HepG2 (cell line): ENCODE measurements around the gene SEPTIN5. TPM values are rescaled to one million over a fixed set of nuclear protein-coding genes. Genes with fewer than 3 reads are reported as not detected.

Experiments
- ATAC-seq: fragments of 200-7000 bp; cut with Tn5 transposase; 3 replicates; pipeline ENCODE4 v1.9.1; 2020; ENCODE audit warnings: mild to moderate bottlenecking, moderate library complexity
- BruUV-seq: library from RNA; stranded (reverse); fragments of 400-500 nt; replicated peaks from 2 replicates; lab custom pipeline; 2021; lab: Mats Ljungman, UMichigan
- CTCF ChIA-PET: fragments of 300-600 bp; formaldehyde crosslinking; extraction: SDS; loops from one replicate; lab custom pipeline; 2021; ENCODE audit warnings: low total read pairs, inconsistent platforms, low intra/inter-chr PET ratio; lab: Yijun Ruan, JAX
- POLR2A ChIA-PET: fragments of 350-600 bp; sonication (Branson Sonifier 250); formaldehyde crosslinking; loops from one replicate; lab custom pipeline; 2020; ENCODE audit warnings: antibody characterized with exemption, inconsistent platforms; lab: Yijun Ruan, JAX
- DNase-seq: peaks from one replicate; pipeline ENCODE4 v3.0.0-alpha.2; 2015; ENCODE audit warnings: low spot score
- FAIRE-seq: peaks from 3 replicates; lab custom pipeline; 2011; peaks lifted over from hg19 to GRCh38; lab: Jason Lieb, UNC
- H2AFZ ChIP-seq: one replicate; pipeline ENCODE4 v1.6.1; 2011; ENCODE audit warnings: low read length, inconsistent platforms
- H3K27ac ChIP-seq: fragments of 300-600 bp; 3 replicates; pipeline ENCODE4 v1.8.0; 2011; ENCODE audit warnings: mixed run types, mild to moderate bottlenecking, mixed read lengths, low read length, inconsistent platforms; ENCODE audit not compliant: insufficient read depth; ENCODE audit errors: extremely low read length
- H3K27me3 ChIP-seq, 2 experiments: fragments of 200-600 bp in 1 of 2; 2 replicates in 1 of 2; 3 replicates in 1 of 2; pipeline versions ENCODE4 v1.6.0 to v1.8.0; 2011; ENCODE audit warnings: low read length in 2 of 2, mild to moderate bottlenecking in 2 of 2, moderate library complexity in 2 of 2, inconsistent platforms in 1 of 2; ENCODE audit not compliant: insufficient read depth in 2 of 2, control insufficient read depth in 1 of 2
- H3K36me3 ChIP-seq, 2 experiments: fragments of 200-600 bp in 1 of 2; replicated peaks in 1 of 2; 2 replicates in 1 of 2; 3 replicates in 1 of 2; pipeline versions ENCODE4 v1.5.1 to v1.8.0; 2011; ENCODE audit warnings: low read length in 2 of 2, inconsistent platforms in 1 of 2; ENCODE audit not compliant: insufficient read depth in 2 of 2, control insufficient read depth in 1 of 2
- H3K4me1 ChIP-seq: 2 replicates; pipeline ENCODE4 v1.5.1; 2012; ENCODE audit warnings: low read length, inconsistent platforms; ENCODE audit not compliant: insufficient read depth
- H3K4me2 ChIP-seq: 2 replicates; pipeline ENCODE4 v1.6.0; 2011; ENCODE audit warnings: low read depth, low read length, inconsistent platforms
- H3K4me3 ChIP-seq, 3 experiments: fragments of 200-600 bp in 1 of 3; sonication (generic), shearing (Covaris generic) in 1 of 3; replicated peaks in 1 of 3; 2 replicates each; pipeline ENCODE4 v1.5.1; 2011 to 2016; ENCODE audit warnings: low read length in 3 of 3, inconsistent platforms in 2 of 3, low read depth in 2 of 3, mild to moderate bottlenecking in 2 of 3, control low read depth in 1 of 3, mixed read lengths in 1 of 3; ENCODE audit not compliant: insufficient read depth in 1 of 3
- H3K79me2 ChIP-seq: one replicate; pipeline ENCODE4 v1.6.1; 2011; ENCODE audit warnings: low read length, inconsistent platforms; ENCODE audit not compliant: insufficient read depth
- H3K9ac ChIP-seq: 2 replicates; pipeline ENCODE4 v1.6.0; 2011; ENCODE audit warnings: mild to moderate bottlenecking, low read depth, low read length, inconsistent platforms; ENCODE audit not compliant: insufficient read depth
- H3K9me3 ChIP-seq: 2 replicates; pipeline ENCODE4 v1.5.1; 2012; ENCODE audit warnings: mild to moderate bottlenecking, low read length
- H4K20me1 ChIP-seq: 2 replicates; pipeline ENCODE4 v1.6.0; 2011; ENCODE audit warnings: inconsistent platforms, mild to moderate bottlenecking, low read length, moderate library complexity; ENCODE audit not compliant: insufficient read depth
- ATF3 ChIP-seq: sonication (generic); formaldehyde crosslinking; IDR thresholded peaks from 2 replicates; pipeline ENCODE4 v1.4.0; 2020; ENCODE audit warnings: missing genetic modification reagents
- CC2D1A ChIP-seq: sonication (generic); formaldehyde crosslinking; IDR thresholded peaks from 2 replicates; pipeline ENCODE4 v1.8.1; 2023; ENCODE audit warnings: mild to moderate bottlenecking, missing genetic modification reagents
- GATAD2A ChIP-seq: IDR thresholded peaks from 2 replicates; pipeline ENCODE4 v1.6.1; 2016
- KAT7 ChIP-seq: IDR thresholded peaks from 2 replicates; pipeline ENCODE4 v1.6.1; 2018; ENCODE audit warnings: borderline replicate concordance, missing compliant biosample characterization
- NR1H2 ChIP-seq: sonication (generic); formaldehyde crosslinking; IDR thresholded peaks from 2 replicates; pipeline ENCODE4 v1.8.1; 2022; ENCODE audit warnings: low read depth, missing genetic modification reagents, borderline replicate concordance
- PHF5A ChIP-seq: IDR thresholded peaks from one replicate; pipeline ENCODE4 v1.6.1; 2018; ENCODE audit warnings: low read depth, missing genetic modification reagents; ENCODE audit not compliant: unreplicated experiment
- TAF1 ChIP-seq: sonication (generic); formaldehyde crosslinking; IDR thresholded peaks from 2 replicates; pipeline ENCODE4 v1.4.0; 2020; ENCODE audit warnings: missing genetic modification reagents
- ZNF782 ChIP-seq: sonication (generic); formaldehyde crosslinking; IDR thresholded peaks from 2 replicates; pipeline ENCODE4 v1.4.0; 2020; ENCODE audit warnings: missing genetic modification reagents, mild to moderate bottlenecking, borderline replicate concordance
- WGBS: methylation state at CpG from one replicate; pipeline ENCODE4 v1.1.6; 2017; ENCODE audit warnings: low lambda C conversion rate; 5-methylcytosine and 5-hydroxymethylcytosine counted together
- in situ Hi-C: cut with HindIII; loops from 2 replicates; pipeline ENCODE4 v1.10.0; 2017; ENCODE audit warnings: low pct_unique_long_range_greater_than_20kb; ENCODE audit not compliant: extremely low pct_ligation_motif_present
- intact Hi-C: fragments of 100-400 bp; cut with micrococcal nuclease; formaldehyde crosslinking; loops from one replicate; pipeline ENCODE4 v1.10.0; 2022; ENCODE audit not compliant: unreplicated experiment
- polyA plus RNA-seq, 8 experiments: library from polyadenylated mRNA; depleted of rRNA in 3 of 8; stranded (reverse) in 7 of 8; unstranded in 1 of 8; fragments of >200 nt; fragmentation: Illumina TruSeq in 4 of 8; extraction: Trizol in 4 of 8; gene quantifications; 2 replicates each; pipeline versions ENCODE4 v1.2.1 to v1.2.3, GENCODE V29; 2011 to 2016; ENCODE audit warnings: low read depth in 4 of 8, missing spikeins in 1 of 8, mixed read lengths in 1 of 8; ENCODE audit not compliant: insufficient read depth in 1 of 8
- total RNA-seq, 5 experiments: library from RNA; depleted of rRNA; stranded (reverse); fragments of >200 nt; fragmentation: Illumina TruSeq; extraction: Trizol; gene quantifications; 2 replicates each; pipeline ENCODE4 v1.2.3, GENCODE V29; 2016; ENCODE audit warnings: low read depth in 1 of 5
- TF ChIP-seq, protein P1 (sequence below): IDR thresholded peaks from 2 replicates; pipeline ENCODE4 v1.6.1; 2016; ENCODE audit warnings: missing biosample characterization, missing genetic modification reagents, low read depth
- TF ChIP-seq, protein P2 (sequence below): sonication (generic); formaldehyde crosslinking; IDR thresholded peaks from 2 replicates; pipeline ENCODE4 v1.4.0; 2020; ENCODE audit warnings: missing genetic modification reagents

The SEPTIN5 gene
- total and polyA plus RNA-seq, 2 of the 13 experiments (the other 11 are each of a cell fraction or from before 2014, with no cell fraction given): 0.33 TPM; not detected in 1

DNA sequence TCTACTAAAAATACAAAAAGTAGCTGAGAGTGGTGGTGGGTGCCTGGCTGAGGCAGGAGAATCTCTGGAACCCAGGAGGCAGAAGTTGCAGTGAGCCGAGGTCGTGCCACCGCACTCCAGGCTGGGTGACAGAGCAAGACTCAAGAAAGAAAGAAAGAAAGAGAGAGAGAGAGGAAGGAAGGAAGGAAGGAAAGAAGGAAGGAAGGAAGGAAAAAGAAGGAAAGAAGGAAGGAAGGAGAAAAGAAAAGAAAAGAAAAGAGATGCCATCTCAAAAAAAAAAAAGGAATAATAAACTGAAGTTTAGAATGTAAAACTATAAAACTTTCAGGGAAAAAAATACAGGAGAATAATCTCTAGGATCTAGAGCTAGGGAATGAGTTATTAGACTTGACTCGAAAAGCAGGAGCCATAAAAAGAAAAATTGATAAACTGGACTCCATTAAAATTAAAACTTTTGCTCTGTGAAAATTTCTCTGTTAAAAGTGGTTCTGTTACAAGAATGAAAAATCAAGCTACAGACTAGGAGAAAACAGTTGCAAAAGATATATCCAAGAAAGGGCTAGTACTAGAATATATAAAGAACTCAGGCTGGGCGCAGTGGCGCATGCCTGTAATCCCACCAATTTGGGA, 13.4 kb upstream of the SEPTIN5 start:
- no peaks in the 10 kb centered on the region for H3K79me2 ChIP-seq
- H3K9me3 ChIP-seq: no peaks in the 10 kb centered on the region
- ATAC-seq (no peak), DNase-seq (no peak), FAIRE-seq (no peak)
- no peak overlapping the region for H3K4me3 ChIP-seq
- no peaks in the 10 kb centered on the region for H4K20me1 ChIP-seq
- peaks cover 3 to 27% of the 10 kb centered on the region in 2 experiments; a peak in 4 of 5 replicates for H3K27me3 ChIP-seq
- no peak overlapping the region for H3K27ac ChIP-seq
- WGBS: 76% methylated on average over 6 of the region's 6 CpGs
- ChIA-PET CTCF (no interaction called here), POLR2A (no interaction called here)
- no peak overlapping the region for H3K9ac ChIP-seq
- no peak for TF ChIP-seq NR1H2
- no peak for TF ChIP-seq TAF1
- no peak for TF ChIP-seq CC2D1A (CRISPR knock-in tag)
- TF ChIP-seq, protein P1, sequence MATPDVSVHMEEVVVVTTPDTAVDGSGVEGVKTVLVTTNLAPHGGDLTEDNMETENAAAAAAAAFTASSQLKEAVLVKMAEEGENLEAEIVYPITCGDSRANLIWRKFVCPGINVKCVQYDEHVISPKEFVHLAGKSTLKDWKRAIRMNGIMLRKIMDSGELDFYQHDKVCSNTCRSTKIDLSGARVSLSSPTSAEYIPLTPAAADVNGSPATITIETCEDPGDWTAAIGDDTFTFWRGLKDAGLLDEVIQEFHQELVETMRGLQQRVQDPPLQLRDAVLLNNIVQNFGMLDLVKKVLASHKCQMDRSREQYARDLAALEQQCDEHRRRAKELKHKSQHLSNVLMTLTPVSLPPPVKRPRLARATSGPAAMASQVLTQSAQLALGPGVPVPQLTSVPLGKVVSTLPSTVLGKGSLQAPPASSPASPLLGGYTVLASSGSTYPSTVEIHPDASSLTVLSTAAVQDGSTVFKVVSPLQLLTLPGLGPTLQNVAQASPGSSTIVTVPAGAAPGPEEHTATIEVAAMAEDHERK (CRISPR knock-in tag): no peak
- TF ChIP-seq, protein P2, sequence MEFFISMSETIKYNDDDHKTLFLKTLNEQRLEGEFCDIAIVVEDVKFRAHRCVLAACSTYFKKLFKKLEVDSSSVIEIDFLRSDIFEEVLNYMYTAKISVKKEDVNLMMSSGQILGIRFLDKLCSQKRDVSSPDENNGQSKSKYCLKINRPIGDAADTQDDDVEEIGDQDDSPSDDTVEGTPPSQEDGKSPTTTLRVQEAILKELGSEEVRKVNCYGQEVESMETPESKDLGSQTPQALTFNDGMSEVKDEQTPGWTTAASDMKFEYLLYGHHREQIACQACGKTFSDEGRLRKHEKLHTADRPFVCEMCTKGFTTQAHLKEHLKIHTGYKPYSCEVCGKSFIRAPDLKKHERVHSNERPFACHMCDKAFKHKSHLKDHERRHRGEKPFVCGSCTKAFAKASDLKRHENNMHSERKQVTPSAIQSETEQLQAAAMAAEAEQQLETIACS (CRISPR knock-in tag): no peak
- no peak for TF ChIP-seq GATAD2A (CRISPR knock-in tag)
- TF ChIP-seq ATF3: no peak
- no peak for TF ChIP-seq KAT7 (CRISPR knock-in tag)
- TF ChIP-seq PHF5A (CRISPR knock-in tag): no peak
- TF ChIP-seq ZNF782 (CRISPR knock-in tag): no peak
- no TSS peak for BruUV-seq
- intact Hi-C loops (no loop called here), in situ Hi-C loops (no loop called here)
- H3K4me1 ChIP-seq: peaks cover 17% of the 10 kb centered on the region
- no peak overlapping the region for H3K4me2 ChIP-seq
- H2AFZ ChIP-seq: no peak overlapping the region
- no peaks in the 10 kb centered on the region for H3K36me3 ChIP-seq
